AG08396 (cell line): ENCODE results near the gene EZH1.
"Not testable (repeated sequence)": the region's sequence is repeated elsewhere in the genome, so short reads cannot be mapped to it uniquely, and the experiment has no call there.

ENCODE experiments used
- DNase-seq: peaks from one replicate; pipeline ENCODE4 v3.0.0; 2012; ENCODE audit warnings: low spot score, mixed read lengths

EZH1 gene

GRCh38 chr17:42772945-42773289 is 28.1 kb upstream of the EZH1 start:
- no peak for DNase-seq

GRCh38 chr17:42769964-42770363 is 25.1 kb upstream of the EZH1 start:
- DNase-seq = not testable (repeated sequence)

- DNase-seq = not testable (repeated sequence)
Observed at GRCh38 chr17:42768006-42768405, 23.2 kb upstream of the EZH1 start.

- no peak for DNase-seq
Observed at GRCh38 chr17:42767512-42767911, 22.7 kb upstream of the EZH1 start.

- DNase-seq = no peak
Observed at GRCh38 chr17:42766124-42766523, 21.3 kb upstream of the EZH1 start.

- no peak for DNase-seq
Observed at GRCh38 chr17:42761638-42762037, 16.8 kb upstream of the EZH1 start.

- peak; percentile 60 for DNase-seq
Observed at GRCh38 chr17:42760652-42761581, 16.1 kb upstream of the EZH1 start, which contains the start of gene RAMP2. Gene RAMP2, plus strand, starts transcription at chr17:42761227. Its CDS starts 35 bp downstream, at chr17:42761262.

GRCh38 chr17:42759982-42760651 is 15.3 kb upstream of the EZH1 start:
- DNase-seq = no peak

- no peak for DNase-seq
Observed at GRCh38 chr17:42754782-42755181, 9.9 kb upstream of the EZH1 start.

- DNase-seq = no peak
Observed at GRCh38 chr17:42751628-42752027, 6.8 kb upstream of the EZH1 start.

GRCh38 chr17:42750739-42751344 is 6.0 kb upstream of the EZH1 start:
- no peak for DNase-seq

- no peak for DNase-seq
Observed at GRCh38 chr17:42748908-42749798, 4.3 kb upstream of the EZH1 start.

GRCh38 chr17:42748202-42748907 is 3.5 kb upstream of the EZH1 start:
- no peak for DNase-seq

GRCh38 chr17:42744283-42744805 is 496 bp downstream of the EZH1 start:
- peak; percentile 77 for DNase-seq

- no peak for DNase-seq
Observed at GRCh38 chr17:42743595-42744282, 1.1 kb downstream of the EZH1 start.

GRCh38 chr17:42742916-42743315 is 1.9 kb downstream of the EZH1 start:
- DNase-seq = not testable (repeated sequence)

- DNase-seq = no peak
Observed at GRCh38 chr17:42740699-42741098, 4.1 kb downstream of the EZH1 start.

GRCh38 chr17:42725143-42725542 is 19.7 kb downstream of the EZH1 start:
- no peak for DNase-seq

- no peak for DNase-seq
Observed at GRCh38 chr17:42723636-42724035, 21.2 kb downstream of the EZH1 start.

- DNase-seq = peak; percentile 55
Observed at GRCh38 chr17:42720996-42721583, 23.8 kb downstream of the EZH1 start.
